Neuronal stem cell (in vitro differentiated cells): Measurements from ENCODE around the gene LPO.

Source experiments
- DNase-seq: peaks from one replicate; pipeline ENCODE4 v3.0.0-alpha.2; 2013; ENCODE audit warnings: low spot score
- H2AFZ ChIP-seq: one replicate; pipeline ENCODE4 v1.6.1; 2013; ENCODE audit warnings: mild to moderate bottlenecking, low read length, inconsistent platforms
- H2AK5ac ChIP-seq: 2 replicates; pipeline ENCODE4 v1.6.1; 2013; ENCODE audit warnings: low read depth, mild to moderate bottlenecking, inconsistent platforms, low read length, moderate library complexity, mixed read lengths
- H2BK120ac ChIP-seq: 2 replicates; pipeline ENCODE4 v1.6.1; 2013; ENCODE audit warnings: low read depth, mild to moderate bottlenecking, inconsistent platforms, low read length, moderate library complexity, mixed read lengths
- H2BK12ac ChIP-seq: one replicate; pipeline ENCODE4 v1.6.1; 2013; ENCODE audit warnings: low read length, inconsistent platforms
- H2BK15ac ChIP-seq: 2 replicates; pipeline ENCODE4 v1.6.1; 2013; ENCODE audit warnings: mild to moderate bottlenecking, low read length, inconsistent platforms, mixed read lengths
- H2BK5ac ChIP-seq: one replicate; pipeline ENCODE4 v1.6.1; 2013; ENCODE audit warnings: inconsistent platforms, mild to moderate bottlenecking, low read length, moderate library complexity
- H3K14ac ChIP-seq: one replicate; pipeline ENCODE4 v1.6.1; 2013; ENCODE audit warnings: low read length, inconsistent platforms
- H3K18ac ChIP-seq: 2 replicates; pipeline ENCODE4 v1.6.1; 2013; ENCODE audit warnings: low read length, inconsistent platforms
- H3K23ac ChIP-seq: 2 replicates; pipeline ENCODE4 v1.6.1; 2013; ENCODE audit warnings: low read depth, mild to moderate bottlenecking, mixed read lengths, low read length, inconsistent platforms; ENCODE audit not compliant: poor library complexity
- H3K27ac ChIP-seq: replicated peaks from 3 replicates; pipeline ENCODE4 v1.5.1; 2013; ENCODE audit warnings: low read length, inconsistent platforms
- H3K27me3 ChIP-seq, 3 experiments: 2 replicates each; pipeline ENCODE4 v1.6.1; 2013; ENCODE audit warnings: low read length in 3 of 3, mild to moderate bottlenecking in 2 of 3, inconsistent platforms in 1 of 3, low read depth in 1 of 3, mixed read lengths in 1 of 3, moderate library complexity in 1 of 3; ENCODE audit not compliant: control insufficient read depth in 3 of 3, insufficient read depth in 3 of 3
- H3K36me3 ChIP-seq, 2 donors: replicated peaks in 1 of 2; 2 replicates each; pipeline ENCODE4 v1.6.1; 2013; ENCODE audit warnings: low read length in 2 of 2; ENCODE audit not compliant: control insufficient read depth in 2 of 2, insufficient read depth in 2 of 2
- H3K4ac ChIP-seq: 2 replicates; pipeline ENCODE4 v1.6.1; 2013; ENCODE audit warnings: inconsistent platforms, mild to moderate bottlenecking, low read length, moderate library complexity
- H3K4me1 ChIP-seq, 2 donors: 1 replicate in 1 of 2; 2 replicates in 1 of 2; pipeline ENCODE4 v1.6.1; 2013; ENCODE audit warnings: low read length in 2 of 2, low read depth in 1 of 2; ENCODE audit not compliant: control insufficient read depth in 2 of 2, insufficient read depth in 1 of 2
- H3K4me2 ChIP-seq: one replicate; pipeline ENCODE4 v1.6.1; 2013; ENCODE audit warnings: mild to moderate bottlenecking, low read length, inconsistent platforms; ENCODE audit not compliant: insufficient read depth, poor library complexity, severe bottlenecking
- H3K4me3 ChIP-seq, 2 donors: 2 replicates each; pipeline ENCODE4 v1.5.1; 2013; ENCODE audit warnings: low read length in 2 of 2, mild to moderate bottlenecking in 2 of 2, inconsistent platforms in 1 of 2, moderate library complexity in 1 of 2
- H3K79me1 ChIP-seq: one replicate; pipeline ENCODE4 v1.6.1; 2013; ENCODE audit warnings: low read depth, mild to moderate bottlenecking, inconsistent platforms, low read length, moderate library complexity
- H3K9ac ChIP-seq: one replicate; pipeline ENCODE4 v1.6.1; 2013; ENCODE audit warnings: mild to moderate bottlenecking, low read depth, low read length, inconsistent platforms; ENCODE audit not compliant: poor library complexity
- H3K9me3 ChIP-seq, 2 donors: replicated peaks in 1 of 2; 2 replicates each; pipeline versions ENCODE3 to v1.6.1; 2013; ENCODE audit warnings: low read length in 2 of 2, mild to moderate bottlenecking in 2 of 2, inconsistent platforms in 1 of 2, low read depth in 1 of 2, mixed read lengths in 1 of 2, moderate library complexity in 1 of 2; ENCODE audit not compliant: control insufficient read depth in 2 of 2, insufficient read depth in 1 of 2
- H4K8ac ChIP-seq: one replicate; pipeline ENCODE4 v1.6.1; 2013; ENCODE audit warnings: low read depth, mild to moderate bottlenecking, inconsistent platforms, low read length, moderate library complexity
- H4K91ac ChIP-seq: one replicate; pipeline ENCODE4 v1.6.1; 2013; ENCODE audit warnings: low read length, low read depth, mild to moderate bottlenecking, inconsistent platforms; ENCODE audit not compliant: poor library complexity
- WGBS, 2 donors: extraction: QIAGEN DNeasy Blood & Tissue Kit; methylation state at CpG; one replicate each; pipeline ENCODE4 v1.1.7; 2013; ENCODE audit warnings: missing lambda C conversion rate in 2 of 2, mixed read lengths in 1 of 2; ENCODE audit not compliant: insufficient read length in 2 of 2, insufficient replicate concordance in 1 of 2; ENCODE audit errors: extremely low coverage in 2 of 2; 5-methylcytosine and 5-hydroxymethylcytosine counted together

LPO gene

DNA sequence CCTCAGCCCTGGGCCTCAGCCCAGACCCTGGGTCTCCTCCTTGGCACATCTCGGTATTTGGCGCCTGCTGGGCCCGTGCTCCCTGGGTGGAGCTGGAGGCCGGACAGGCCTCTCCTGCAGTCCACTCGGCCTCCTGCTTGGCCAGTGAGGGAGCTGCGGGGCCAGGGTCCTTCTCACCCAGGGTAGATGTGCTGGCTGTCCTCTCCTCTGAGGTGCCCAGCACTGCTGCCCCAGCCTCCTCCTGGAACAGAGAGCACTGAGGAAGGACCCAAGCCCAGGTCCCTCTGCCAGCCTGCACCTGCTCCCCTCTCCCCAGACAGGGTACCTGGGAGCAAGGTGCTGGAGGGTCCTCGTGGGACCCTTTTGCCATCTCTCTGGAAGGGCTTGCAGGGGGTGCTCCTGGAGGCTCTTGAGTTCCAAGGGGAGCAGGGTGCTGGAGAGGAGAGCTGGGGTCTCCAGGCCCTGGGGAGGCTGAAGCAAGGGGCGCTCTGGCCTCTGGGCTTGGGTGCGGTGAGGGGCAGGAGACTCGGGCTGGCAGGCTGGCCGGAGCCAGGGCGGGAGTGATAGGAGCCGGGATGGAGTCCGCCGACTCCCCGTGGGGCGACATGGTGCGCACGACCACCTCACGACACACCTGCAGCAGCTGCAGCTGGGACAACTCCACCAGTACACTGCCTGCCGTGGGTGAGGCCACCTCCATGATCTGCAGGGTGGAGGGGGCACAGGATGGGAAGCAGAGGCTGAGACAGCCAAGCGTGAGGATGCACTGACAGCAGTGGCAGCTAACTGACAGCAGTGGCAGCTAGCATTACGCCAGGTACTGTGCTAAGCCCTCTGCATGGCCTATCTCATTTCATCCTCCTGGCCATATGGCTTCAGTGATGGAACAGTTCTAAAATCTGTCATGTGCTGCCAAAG is 72.4 kb downstream of the LPO start:
- peaks cover 3% of the 10 kb centered on the region for H3K79me1 ChIP-seq
- no peak overlapping the region for H2BK15ac ChIP-seq
- H3K4me3 ChIP-seq, result peak overlapping the region in 1 of 2 donors; percentile 8
- no peak overlapping the region for H2AK5ac ChIP-seq
- H4K8ac ChIP-seq, result no peak overlapping the region
- peak overlapping the region; percentile 70 for H3K9ac ChIP-seq
- H3K36me3 ChIP-seq, result peaks cover 0 to 6% of the 10 kb centered on the region in 2 donors
- no peak overlapping the region for H2AFZ ChIP-seq
- H3K4me1 ChIP-seq, result peaks cover 0 to 6% of the 10 kb centered on the region in 2 donors
- H3K4me2 ChIP-seq, result no peak overlapping the region
- no peak overlapping the region for H2BK120ac ChIP-seq
- H2BK5ac ChIP-seq, result no peak overlapping the region
- H3K27ac ChIP-seq, result no peak overlapping the region
- peaks cover 0 to 23% (median 0%) of the 10 kb centered on the region in 3 experiments for H3K27me3 ChIP-seq
- H3K18ac ChIP-seq, result no peak overlapping the region
- H4K91ac ChIP-seq, result no peak overlapping the region
- no peak for DNase-seq
- H3K9me3 ChIP-seq, result no peaks in the 10 kb centered on the region
- H3K14ac ChIP-seq, result peak overlapping the region; percentile 6
- peak overlapping the region; percentile 80 for H3K23ac ChIP-seq
- no peak overlapping the region for H3K4ac ChIP-seq
- WGBS, 2 donors, result no CpG with 5 or more reads among the region's 23 CpGs
- H2BK12ac ChIP-seq, result no peak overlapping the region

DNA sequence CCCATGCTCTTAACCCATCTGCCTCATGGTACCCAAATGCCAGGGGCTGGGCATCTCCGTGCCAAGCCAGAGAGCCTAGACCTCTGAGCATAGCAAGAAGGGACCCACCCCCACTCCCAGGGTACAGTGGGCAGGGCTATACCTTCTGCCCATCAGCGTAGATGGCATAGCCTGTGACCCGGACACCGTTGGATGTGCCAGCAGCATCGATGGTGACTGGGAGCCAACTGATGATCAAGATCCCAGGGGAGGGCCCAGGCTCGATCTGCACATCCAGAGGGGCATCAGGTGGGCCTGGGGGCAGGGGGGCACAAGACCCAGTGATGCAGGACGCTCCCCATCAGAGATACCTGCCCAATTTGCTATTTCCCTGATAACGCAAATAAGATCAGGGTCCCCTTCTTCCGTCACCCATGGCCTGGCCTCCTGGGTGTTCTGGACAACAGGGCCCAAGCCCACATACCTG is 73.1 kb downstream of the LPO start:
- Histone ChIP-seq H2BK5ac (no peak overlapping the region), H2BK15ac (no peak overlapping the region), H3K79me1 (peaks cover 3% of the 10 kb centered on the region), H3K27ac (no peak overlapping the region), H3K4me3 (no peak overlapping the region), H2AK5ac (no peak overlapping the region), H2BK120ac (no peak overlapping the region), H3K4me2 (no peak overlapping the region), H3K36me3 (peaks cover 0 to 8% of the 10 kb centered on the region in 2 donors), H2BK12ac (no peak overlapping the region), H4K8ac (no peak overlapping the region), H3K23ac (peak overlapping the region; percentile 73), H3K9ac (no peak overlapping the region), H4K91ac (no peak overlapping the region), H3K14ac (peak overlapping the region; percentile 6), H3K27me3 (peaks cover 0 to 23% (median 0%) of the 10 kb centered on the region in 3 experiments), H2AFZ (no peak overlapping the region), H3K18ac (no peak overlapping the region), H3K9me3 (no peaks in the 10 kb centered on the region), H3K4me1 (peaks cover 0 to 6% of the 10 kb centered on the region in 2 donors), H3K4ac (no peak overlapping the region)
- WGBS, 2 donors, result no CpG with 5 or more reads among the region's 9 CpGs
- no peak for DNase-seq

DNA sequence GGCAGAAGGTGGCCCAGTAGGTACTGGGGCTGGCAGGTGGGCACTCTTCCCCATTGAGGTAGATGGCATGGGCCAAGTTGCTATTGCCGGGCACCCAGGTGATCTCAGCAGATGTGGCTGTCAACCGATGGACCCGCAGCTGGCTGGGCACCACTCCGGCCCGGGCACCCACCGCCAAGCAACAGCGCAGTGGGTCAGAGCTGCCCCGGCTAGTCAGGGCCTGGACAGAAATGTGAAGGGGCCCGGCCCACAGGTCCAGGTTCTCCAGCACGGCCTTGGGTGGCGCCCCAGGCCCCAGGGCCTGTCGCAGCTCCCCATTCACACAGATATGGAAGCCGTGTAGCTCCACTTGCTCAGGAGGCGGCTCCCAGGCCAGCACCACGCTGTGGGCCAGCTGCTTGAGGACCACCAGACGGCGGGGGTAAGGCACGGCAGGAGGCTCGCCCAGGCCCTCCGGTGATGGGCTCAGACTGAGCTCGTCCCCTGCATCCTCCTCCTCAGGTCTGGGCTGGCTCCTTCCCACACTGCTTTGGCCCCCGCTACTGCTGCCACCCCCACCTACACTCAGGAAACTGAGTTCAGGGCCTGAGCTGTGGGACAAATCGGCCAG is 73.7 kb downstream of the LPO start:
- no peak for DNase-seq

DNA sequence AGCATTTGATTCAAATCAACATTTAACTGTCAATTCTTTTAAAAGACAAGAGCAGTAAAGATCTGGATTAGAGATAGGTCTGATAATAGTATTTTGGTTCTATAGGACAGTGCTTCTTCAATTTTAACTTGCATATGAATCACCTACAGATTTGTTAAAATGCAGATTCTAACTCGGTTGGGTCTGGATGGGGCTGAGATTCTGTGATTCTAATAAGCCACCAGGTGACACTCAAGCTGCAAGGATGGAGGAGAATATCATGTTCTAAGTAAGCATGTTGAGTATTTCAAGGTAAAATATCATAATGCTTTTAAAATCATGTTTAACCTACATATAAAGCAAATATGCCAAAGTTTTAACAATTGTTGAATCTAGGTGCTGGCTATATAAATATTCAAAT is 74.4 kb downstream of the LPO start:
- Histone ChIP-seq H3K79me1 (peaks cover 3% of the 10 kb centered on the region), H3K9ac (no peak overlapping the region), H2AK5ac (no peak overlapping the region), H2BK12ac (no peak overlapping the region), H3K9me3 (no peaks in the 10 kb centered on the region), H3K27ac (no peak overlapping the region), H2BK5ac (no peak overlapping the region), H4K91ac (no peak overlapping the region), H3K4me1 (peaks cover 0 to 6% of the 10 kb centered on the region in 2 donors), H3K4me2 (no peak overlapping the region), H2BK120ac (no peak overlapping the region), H3K4ac (no peak overlapping the region), H3K36me3 (peaks cover 0 to 8% of the 10 kb centered on the region in 2 donors), H3K4me3 (no peak overlapping the region), H3K23ac (no peak overlapping the region), H3K14ac (no peak overlapping the region), H3K27me3 (peaks cover 0 to 15% (median 0%) of the 10 kb centered on the region in 3 experiments), H3K18ac (no peak overlapping the region), H2AFZ (peak overlapping the region; percentile 20), H4K8ac (no peak overlapping the region), H2BK15ac (no peak overlapping the region)
- no CpG with 5 or more reads among the region's 1 CpG for whole genome bisulfite sequencing, 2 donors
- no peak for DNase-seq

More for the DNA sequence above, 73.7 kb downstream of the LPO start:
- no peak overlapping the region for H3K4me2 ChIP-seq
- no peaks in the 10 kb centered on the region for H3K9me3 ChIP-seq
- peak overlapping the region; percentile 70 for H3K9ac ChIP-seq
- no peak overlapping the region for H2BK15ac ChIP-seq
- H2BK12ac ChIP-seq, result no peak overlapping the region
- peak overlapping the region; percentile 89 for H3K23ac ChIP-seq
- peaks cover 0 to 6% of the 10 kb centered on the region in 2 donors for H3K4me1 ChIP-seq
- peak overlapping the region; percentile 38 for H4K91ac ChIP-seq
- H2BK120ac ChIP-seq, result no peak overlapping the region
- peaks cover 0 to 21% (median 0%) of the 10 kb centered on the region in 3 experiments for H3K27me3 ChIP-seq
- peak overlapping the region; percentile 71 for H3K14ac ChIP-seq
- peak overlapping the region; percentile 20 for H2AFZ ChIP-seq
- peak overlapping the region; percentile 46 for H2AK5ac ChIP-seq
- H3K79me1 ChIP-seq, result peaks cover 3% of the 10 kb centered on the region
- H3K27ac ChIP-seq, result no peak overlapping the region
- H3K36me3 ChIP-seq, result peaks cover 0 to 8% of the 10 kb centered on the region in 2 donors
- H2BK5ac ChIP-seq, result no peak overlapping the region
- peak overlapping the region; percentile 38 for H3K18ac ChIP-seq
- no peak overlapping the region for H3K4me3 ChIP-seq
- no peak overlapping the region for H4K8ac ChIP-seq
- H3K4ac ChIP-seq, result no peak overlapping the region
- no CpG with 5 or more reads among the region's 23 CpGs for WGBS, 2 donors
